Thyroid gland (tissue), 4 donors: Measurements from ENCODE around the gene TMEM120B.

Experiments
- POLR2A ChIP-seq, 2 donors: fragments of 450-650 bp; IDR thresholded peaks; one replicate each; pipeline ENCODE4 v1.6.1; 2017; ENCODE audit warnings: antibody characterized with exemption in 2 of 2, mild to moderate bottlenecking in 2 of 2, moderate library complexity in 1 of 2
- TF ChIP-seq, protein P1 (sequence below), 6 experiments: fragments of 200-600 bp in 3 of 6; fragments of 450-650 bp in 3 of 6; sonication (generic) in 3 of 6; IDR thresholded peaks; one replicate each; pipeline ENCODE4 v1.5.1; 2016 to 2019; ENCODE audit warnings: antibody characterized with exemption in 6 of 6, mild to moderate bottlenecking in 2 of 6, inconsistent platforms in 1 of 6, moderate library complexity in 1 of 6

DNA sequence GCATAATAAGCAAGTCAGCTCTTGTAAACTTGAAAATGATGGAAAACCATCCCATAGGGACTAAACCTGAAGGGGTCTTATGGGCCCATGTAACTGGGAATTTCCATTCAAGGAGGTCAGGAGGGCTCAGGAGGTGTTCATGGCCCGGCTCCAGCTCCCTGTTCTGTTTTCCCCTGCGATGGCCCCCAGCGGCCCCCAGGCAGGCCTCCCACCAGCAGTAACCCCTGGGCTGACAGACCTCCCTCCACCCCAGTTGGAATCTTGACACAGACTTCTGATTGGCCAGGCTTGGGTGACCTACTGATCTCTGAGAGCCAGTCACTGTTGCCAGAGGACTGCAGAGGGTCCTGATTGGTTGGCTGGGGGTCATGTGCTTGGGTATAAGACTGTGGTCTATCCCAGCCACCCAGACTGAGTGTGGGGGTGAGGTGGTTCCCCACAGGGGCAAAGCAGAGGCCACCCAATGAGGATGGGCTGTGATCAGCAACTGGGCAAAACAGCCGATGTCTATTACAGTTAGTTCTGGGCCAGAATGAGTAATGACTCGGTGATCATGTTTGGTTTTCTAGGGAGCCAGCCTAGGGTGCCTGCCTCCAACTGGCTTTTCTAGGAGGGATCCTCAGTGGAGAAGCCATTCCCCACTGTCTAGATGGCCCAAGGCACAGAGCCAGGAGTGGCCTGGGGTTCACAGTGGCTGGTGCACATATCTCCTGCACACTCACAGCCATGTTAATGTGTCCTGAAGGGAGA lies 53.9 kb downstream of the TMEM120B start:
- TF ChIP-seq, protein P1, sequence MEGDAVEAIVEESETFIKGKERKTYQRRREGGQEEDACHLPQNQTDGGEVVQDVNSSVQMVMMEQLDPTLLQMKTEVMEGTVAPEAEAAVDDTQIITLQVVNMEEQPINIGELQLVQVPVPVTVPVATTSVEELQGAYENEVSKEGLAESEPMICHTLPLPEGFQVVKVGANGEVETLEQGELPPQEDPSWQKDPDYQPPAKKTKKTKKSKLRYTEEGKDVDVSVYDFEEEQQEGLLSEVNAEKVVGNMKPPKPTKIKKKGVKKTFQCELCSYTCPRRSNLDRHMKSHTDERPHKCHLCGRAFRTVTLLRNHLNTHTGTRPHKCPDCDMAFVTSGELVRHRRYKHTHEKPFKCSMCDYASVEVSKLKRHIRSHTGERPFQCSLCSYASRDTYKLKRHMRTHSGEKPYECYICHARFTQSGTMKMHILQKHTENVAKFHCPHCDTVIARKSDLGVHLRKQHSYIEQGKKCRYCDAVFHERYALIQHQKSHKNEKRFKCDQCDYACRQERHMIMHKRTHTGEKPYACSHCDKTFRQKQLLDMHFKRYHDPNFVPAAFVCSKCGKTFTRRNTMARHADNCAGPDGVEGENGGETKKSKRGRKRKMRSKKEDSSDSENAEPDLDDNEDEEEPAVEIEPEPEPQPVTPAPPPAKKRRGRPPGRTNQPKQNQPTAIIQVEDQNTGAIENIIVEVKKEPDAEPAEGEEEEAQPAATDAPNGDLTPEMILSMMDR (IDR thresholded peaks at IDR 0.05), result no peak
- TF ChIP-seq POLR2A (IDR thresholded peaks at IDR 0.05), result no peak
